Measurements from ENCODE around the gene PHYHIPL.

- TF ChIP-seq CTCF (IDR thresholded peaks at IDR 0.05; ENCODE audit: low read depth, low read length): no peak
- TF ChIP-seq EZH2phosphoT487 (IDR thresholded peaks at IDR 0.05; ENCODE audit: low read depth): no peak
Observed at GRCh38 chr10:59289853-59290252, 113.4 kb downstream of the PHYHIPL start.

Data from OCI-LY3 (cell line).